ENCODE data around the gene UBL7. TPM values are rescaled to one million over a fixed set of nuclear protein-coding genes. Genes with fewer than 3 reads are reported as not detected.
A peak's percentile ranks its signal among the peaks of the same experiment; 100 is the strongest.

Gene UBL7
- polyA plus RNA-seq, 3 donors: 43.4 to 103 (median 95.1) TPM

DNA sequence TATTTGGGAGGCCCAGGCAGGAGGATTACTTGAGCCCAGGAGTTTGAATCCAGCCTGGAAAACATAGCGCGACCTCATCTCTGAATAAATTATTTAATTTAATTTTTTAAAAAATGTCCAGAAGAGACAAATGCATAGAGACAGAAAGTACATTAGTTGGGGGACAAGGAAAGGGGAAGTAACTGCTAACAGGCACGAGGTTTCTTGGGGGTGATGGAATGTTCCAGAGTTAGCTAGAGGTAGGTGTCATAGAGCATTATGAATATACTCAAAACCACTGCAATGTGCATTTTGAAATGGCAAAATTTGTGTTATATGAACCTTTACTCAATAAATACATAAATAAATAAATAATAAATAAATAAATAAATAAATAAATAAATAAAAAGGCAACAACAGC lies 61.9 kb downstream of the UBL7 start:
- Mint-ChIP-seq H3K4me3 (no peak overlapping the region), H3K27me3 (ENCODE audit: low read depth in 3 of 3) (peaks cover 10 to 25% (median 17%) of the 10 kb centered on the region in 3 donors), H3K4me1 (peaks cover 45% of the 10 kb centered on the region), H3K36me3 (no peaks in the 10 kb centered on the region), H3K27ac (no peak overlapping the region), H3K9me3 (no peaks in the 10 kb centered on the region)
- Histone ChIP-seq H2AFZ (ENCODE audit: insufficient read depth, low read depth, low read length, poor library complexity, severe bottlenecking) (no peak overlapping the region), H3K4me3 (replicated peaks in 1 of 3; ENCODE audit: low read depth in 2 of 3, low read length in 3 of 3) (no peak overlapping the region), H3K4me2 (replicated peaks; ENCODE audit: extremely low read depth, low read length, poor library complexity, severe bottlenecking) (no peak overlapping the region), H3K9me3 (replicated peaks in 1 of 2; ENCODE audit: control insufficient read depth in 1 of 2, insufficient read depth in 1 of 2, low read length in 2 of 2) (no peaks in the 10 kb centered on the region), H3K4me1 (ENCODE audit: control insufficient read depth in 1 of 2, insufficient read depth in 2 of 2, low read length in 2 of 2) (peaks cover 37 to 47% of the 10 kb centered on the region in 2 donors), H3K27me3 (ENCODE audit: control insufficient read depth in 2 of 2, insufficient read depth in 2 of 2, low read length in 2 of 2) (no peaks in the 10 kb centered on the region), H4K20me1 (ENCODE audit: insufficient read depth, low read length) (no peaks in the 10 kb centered on the region), H3K79me2 (ENCODE audit: insufficient read depth, low read length) (no peaks in the 10 kb centered on the region), H3K36me3 (replicated peaks in 1 of 2; ENCODE audit: control insufficient read depth in 1 of 2, insufficient read depth in 2 of 2, low read length in 2 of 2) (no peaks in the 10 kb centered on the region), H3K27ac (ENCODE audit: low read depth in 1 of 2, low read length in 2 of 2) (no peak overlapping the region), H3K9ac (ENCODE audit: insufficient read depth, low read length, poor library complexity, severe bottlenecking) (no peak overlapping the region)
- peak; percentile 33 to 62 (median 38) for DNase-seq
- intact Hi-C loops (cut with micrococcal nuclease): no loop called here
- TF ChIP-seq, protein P1, sequence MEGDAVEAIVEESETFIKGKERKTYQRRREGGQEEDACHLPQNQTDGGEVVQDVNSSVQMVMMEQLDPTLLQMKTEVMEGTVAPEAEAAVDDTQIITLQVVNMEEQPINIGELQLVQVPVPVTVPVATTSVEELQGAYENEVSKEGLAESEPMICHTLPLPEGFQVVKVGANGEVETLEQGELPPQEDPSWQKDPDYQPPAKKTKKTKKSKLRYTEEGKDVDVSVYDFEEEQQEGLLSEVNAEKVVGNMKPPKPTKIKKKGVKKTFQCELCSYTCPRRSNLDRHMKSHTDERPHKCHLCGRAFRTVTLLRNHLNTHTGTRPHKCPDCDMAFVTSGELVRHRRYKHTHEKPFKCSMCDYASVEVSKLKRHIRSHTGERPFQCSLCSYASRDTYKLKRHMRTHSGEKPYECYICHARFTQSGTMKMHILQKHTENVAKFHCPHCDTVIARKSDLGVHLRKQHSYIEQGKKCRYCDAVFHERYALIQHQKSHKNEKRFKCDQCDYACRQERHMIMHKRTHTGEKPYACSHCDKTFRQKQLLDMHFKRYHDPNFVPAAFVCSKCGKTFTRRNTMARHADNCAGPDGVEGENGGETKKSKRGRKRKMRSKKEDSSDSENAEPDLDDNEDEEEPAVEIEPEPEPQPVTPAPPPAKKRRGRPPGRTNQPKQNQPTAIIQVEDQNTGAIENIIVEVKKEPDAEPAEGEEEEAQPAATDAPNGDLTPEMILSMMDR (IDR thresholded peaks at IDR 0.05): no peak
- no CpG with 5 or more reads among the region's 3 CpGs for WGBS (ENCODE audit: insufficient coverage)

DNA sequence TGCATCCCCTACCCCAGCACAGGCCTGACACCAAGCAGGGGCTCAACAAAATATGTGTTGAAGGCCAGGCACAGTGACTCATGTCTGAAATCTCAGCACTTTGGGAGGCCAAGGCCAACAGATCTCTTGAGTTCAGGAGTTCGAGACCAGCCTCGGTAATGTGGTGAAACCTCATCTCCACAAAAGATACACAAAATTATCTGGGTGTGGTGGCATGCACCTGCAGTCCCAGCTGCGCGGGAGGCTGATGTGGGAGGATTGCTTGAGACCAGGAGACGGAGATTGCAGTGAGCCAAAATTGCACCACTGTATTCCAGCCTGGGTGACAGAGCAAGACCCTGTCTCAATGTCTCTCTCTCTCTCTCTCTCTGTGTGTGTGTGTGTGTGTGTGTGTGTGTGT lies 62.8 kb downstream of the UBL7 start:
- H3K36me3 Mint-ChIP-seq: no peaks in the 10 kb centered on the region
- Histone ChIP-seq H3K36me3 (replicated peaks in 1 of 2; ENCODE audit: control insufficient read depth in 1 of 2, insufficient read depth in 2 of 2, low read length in 2 of 2) (no peaks in the 10 kb centered on the region), H3K9ac (ENCODE audit: insufficient read depth, low read length, poor library complexity, severe bottlenecking) (no peak overlapping the region), H3K4me1 (ENCODE audit: control insufficient read depth in 1 of 2, insufficient read depth in 2 of 2, low read length in 2 of 2) (peaks cover 28 to 37% of the 10 kb centered on the region in 2 donors), H3K27ac (ENCODE audit: low read depth in 1 of 2, low read length in 2 of 2) (no peak overlapping the region), H3K9me3 (replicated peaks in 1 of 2; ENCODE audit: control insufficient read depth in 1 of 2, insufficient read depth in 1 of 2, low read length in 2 of 2) (no peaks in the 10 kb centered on the region), H3K27me3 (ENCODE audit: control insufficient read depth in 2 of 2, insufficient read depth in 2 of 2, low read length in 2 of 2) (no peaks in the 10 kb centered on the region), H3K4me3 (replicated peaks in 1 of 3; ENCODE audit: low read depth in 2 of 3, low read length in 3 of 3) (no peak overlapping the region), H2AFZ (ENCODE audit: insufficient read depth, low read depth, low read length, poor library complexity, severe bottlenecking) (no peak overlapping the region), H3K4me2 (replicated peaks; ENCODE audit: extremely low read depth, low read length, poor library complexity, severe bottlenecking) (no peak overlapping the region), H4K20me1 (ENCODE audit: insufficient read depth, low read length) (no peaks in the 10 kb centered on the region), H3K79me2 (ENCODE audit: insufficient read depth, low read length) (no peaks in the 10 kb centered on the region)
- H3K4me3 Mint-ChIP-seq: no peak overlapping the region
- H3K4me1 Mint-ChIP-seq: peaks cover 36% of the 10 kb centered on the region
- intact Hi-C loops (cut with micrococcal nuclease): no loop called here
- 100% methylated on average over 1 of the region's 5 CpGs for WGBS (ENCODE audit: insufficient coverage)
- H3K27ac Mint-ChIP-seq: peak overlapping the region in 4 of 7 donors; percentile 21 to 62 (median 34)
- no peak for DNase-seq
- TF ChIP-seq, protein P1 (IDR thresholded peaks at IDR 0.05): no peak
- H3K9me3 Mint-ChIP-seq: peaks cover 0 to 4% (median 0%) of the 10 kb centered on the region in 7 donors
- peaks cover 6 to 29% (median 11%) of the 10 kb centered on the region in 3 donors for H3K27me3 Mint-ChIP-seq (ENCODE audit: low read depth in 3 of 3)
